D721Med (cell line): ENCODE measurements around the gene FXYD4.
A peak's percentile ranks its signal among the peaks of the same experiment; 100 is the strongest.
"Not testable (repeated sequence)": the region's sequence is repeated elsewhere in the genome, so short reads cannot be mapped to it uniquely, and the experiment has no call there.

Experiments used
- DNase-seq: peaks from one replicate; pipeline ENCODE4 v3.0.0; 2011; ENCODE audit warnings: low spot score; ENCODE audit not compliant: insufficient read length
- FAIRE-seq: peaks from 2 replicates; lab custom pipeline; 2011; peaks lifted over from hg19 to GRCh38; lab: Jason Lieb, UNC
- TF ChIP-seq, protein P1 (sequence below): IDR thresholded peaks from 2 replicates; pipeline ENCODE4 v1.5.1; 2012; ENCODE audit warnings: mild to moderate bottlenecking, control low read depth; ENCODE audit not compliant: insufficient read depth; ENCODE audit errors: missing control alignments

Gene FXYD4

DNA sequence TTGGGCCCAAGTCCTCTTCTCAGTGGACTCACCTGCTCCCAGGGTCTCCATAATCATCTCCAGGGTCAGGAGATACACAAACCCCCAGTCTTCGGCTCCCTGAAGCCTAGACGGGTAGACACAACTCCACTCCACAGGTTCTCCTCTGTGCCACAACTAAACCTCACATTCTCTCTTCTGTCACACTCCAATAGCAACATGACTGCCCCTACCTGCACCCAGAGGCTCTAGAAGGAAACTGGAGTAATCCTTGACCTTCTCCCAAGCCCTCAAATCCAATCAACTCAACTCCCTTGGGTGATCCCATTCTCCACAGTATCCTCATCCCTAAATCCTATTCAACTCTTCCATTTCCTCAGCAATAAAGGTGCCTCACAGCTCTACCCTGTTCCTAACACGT, 21.3 kb downstream of the FXYD4 start:
- no peak for DNase-seq
- no peak for FAIRE-seq
- TF ChIP-seq, protein P1, sequence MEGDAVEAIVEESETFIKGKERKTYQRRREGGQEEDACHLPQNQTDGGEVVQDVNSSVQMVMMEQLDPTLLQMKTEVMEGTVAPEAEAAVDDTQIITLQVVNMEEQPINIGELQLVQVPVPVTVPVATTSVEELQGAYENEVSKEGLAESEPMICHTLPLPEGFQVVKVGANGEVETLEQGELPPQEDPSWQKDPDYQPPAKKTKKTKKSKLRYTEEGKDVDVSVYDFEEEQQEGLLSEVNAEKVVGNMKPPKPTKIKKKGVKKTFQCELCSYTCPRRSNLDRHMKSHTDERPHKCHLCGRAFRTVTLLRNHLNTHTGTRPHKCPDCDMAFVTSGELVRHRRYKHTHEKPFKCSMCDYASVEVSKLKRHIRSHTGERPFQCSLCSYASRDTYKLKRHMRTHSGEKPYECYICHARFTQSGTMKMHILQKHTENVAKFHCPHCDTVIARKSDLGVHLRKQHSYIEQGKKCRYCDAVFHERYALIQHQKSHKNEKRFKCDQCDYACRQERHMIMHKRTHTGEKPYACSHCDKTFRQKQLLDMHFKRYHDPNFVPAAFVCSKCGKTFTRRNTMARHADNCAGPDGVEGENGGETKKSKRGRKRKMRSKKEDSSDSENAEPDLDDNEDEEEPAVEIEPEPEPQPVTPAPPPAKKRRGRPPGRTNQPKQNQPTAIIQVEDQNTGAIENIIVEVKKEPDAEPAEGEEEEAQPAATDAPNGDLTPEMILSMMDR, result no peak

DNA sequence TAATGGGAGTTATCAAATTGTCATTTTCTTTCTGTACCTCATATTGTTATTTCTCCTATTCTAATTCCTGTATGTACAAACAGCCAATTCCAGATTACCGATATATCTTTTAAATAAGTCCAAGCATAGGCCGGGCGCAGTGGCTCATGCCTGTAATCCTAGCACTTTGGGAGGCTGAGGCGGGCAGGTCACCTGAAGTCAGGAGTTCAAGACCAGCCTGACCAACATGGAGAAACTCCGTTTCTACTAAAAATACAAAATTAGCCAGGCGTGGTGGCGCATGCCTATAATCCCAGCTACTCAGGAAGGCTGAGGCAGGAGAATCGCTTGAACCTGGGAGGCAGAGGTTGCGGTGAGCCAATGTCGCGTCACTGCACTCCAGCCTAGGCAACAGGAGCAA, 21.8 kb downstream of the FXYD4 start:
- not testable (repeated sequence) for FAIRE-seq, DNase-seq

DNA sequence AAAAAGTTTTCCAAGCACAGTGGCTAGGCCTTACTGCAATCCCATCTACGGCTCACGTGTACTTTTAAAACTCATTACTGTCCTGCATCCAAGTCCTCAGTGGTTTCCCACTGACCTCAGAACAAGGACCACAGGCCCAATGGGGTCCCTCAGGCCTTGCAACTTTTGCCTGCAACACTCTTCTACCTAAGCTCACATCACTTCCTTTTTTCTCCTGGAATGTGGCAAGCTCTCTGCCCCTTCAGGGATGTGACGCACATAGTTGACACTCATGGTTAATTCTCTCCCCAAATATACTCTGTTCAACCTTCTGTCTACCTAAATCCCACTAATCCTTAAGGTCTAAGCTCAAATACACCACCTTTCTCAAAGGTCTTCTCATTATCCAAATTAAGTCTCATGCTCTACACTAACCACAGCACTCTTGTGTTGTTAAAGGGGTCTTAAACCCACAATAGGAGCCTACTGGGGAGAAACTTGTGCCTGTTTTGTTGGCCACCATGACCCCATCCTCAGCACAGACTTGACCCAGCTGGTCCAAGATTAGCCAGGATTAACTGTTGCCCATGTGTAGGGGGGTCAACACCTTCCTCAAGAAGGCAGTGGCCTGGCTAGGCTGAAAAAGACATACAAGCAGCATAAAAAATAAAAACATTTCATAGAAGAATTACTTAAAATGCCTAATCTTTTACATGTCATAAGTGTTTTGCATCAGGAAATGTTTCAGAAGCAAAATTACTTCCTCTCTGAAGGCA, 22.3 kb downstream of the FXYD4 start:
- FAIRE-seq, result no peak
- no peak for DNase-seq
- TF ChIP-seq, protein P1, result no peak

DNA sequence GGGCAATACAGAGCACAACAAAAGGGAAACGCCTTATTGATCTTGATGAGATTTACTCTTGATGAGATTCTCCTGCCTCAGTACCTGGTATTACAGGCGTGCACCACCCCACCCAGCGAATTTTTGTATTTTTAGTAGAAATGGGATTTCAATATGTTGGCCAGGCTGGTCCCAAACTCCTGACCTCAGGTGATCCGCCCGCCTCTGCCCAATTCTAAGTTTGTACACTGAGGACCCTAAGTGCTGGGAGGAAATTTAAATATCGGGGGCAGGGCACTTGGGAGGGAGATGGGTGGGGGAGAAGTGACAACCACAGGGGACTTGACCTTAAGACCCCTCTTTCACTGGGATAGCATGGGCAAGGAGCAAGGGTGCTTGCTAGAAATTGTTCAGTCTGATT, 23.4 kb downstream of the FXYD4 start:
- TF ChIP-seq, protein P1, result no peak
- FAIRE-seq (no peak), DNase-seq (no peak)

DNA sequence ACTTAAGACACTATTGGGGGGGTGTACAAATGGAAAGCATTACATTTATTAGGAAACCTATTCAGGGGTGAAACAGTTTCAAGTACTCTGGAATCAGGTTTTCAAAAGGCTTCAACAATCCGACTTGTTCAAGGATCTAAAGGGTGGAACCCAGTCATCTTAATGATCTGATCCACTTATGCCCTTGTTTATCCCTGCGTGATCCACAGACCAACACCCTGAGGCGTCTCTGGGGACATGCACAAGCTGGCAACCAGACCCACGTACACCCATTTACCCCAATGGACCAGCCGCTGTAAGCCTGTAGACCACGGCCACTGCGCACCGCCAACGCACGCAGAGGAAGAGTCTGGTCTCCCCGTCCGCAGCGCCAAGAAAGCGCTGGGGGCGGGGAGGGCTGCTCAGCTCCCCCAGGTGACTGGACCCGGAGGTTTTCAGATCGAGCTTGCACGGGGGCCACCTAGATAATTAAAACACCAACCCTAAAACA, 24.2 kb downstream of the FXYD4 start:
- TF ChIP-seq, protein P1, result no peak
- FAIRE-seq (no peak), DNase-seq (no peak)

DNA sequence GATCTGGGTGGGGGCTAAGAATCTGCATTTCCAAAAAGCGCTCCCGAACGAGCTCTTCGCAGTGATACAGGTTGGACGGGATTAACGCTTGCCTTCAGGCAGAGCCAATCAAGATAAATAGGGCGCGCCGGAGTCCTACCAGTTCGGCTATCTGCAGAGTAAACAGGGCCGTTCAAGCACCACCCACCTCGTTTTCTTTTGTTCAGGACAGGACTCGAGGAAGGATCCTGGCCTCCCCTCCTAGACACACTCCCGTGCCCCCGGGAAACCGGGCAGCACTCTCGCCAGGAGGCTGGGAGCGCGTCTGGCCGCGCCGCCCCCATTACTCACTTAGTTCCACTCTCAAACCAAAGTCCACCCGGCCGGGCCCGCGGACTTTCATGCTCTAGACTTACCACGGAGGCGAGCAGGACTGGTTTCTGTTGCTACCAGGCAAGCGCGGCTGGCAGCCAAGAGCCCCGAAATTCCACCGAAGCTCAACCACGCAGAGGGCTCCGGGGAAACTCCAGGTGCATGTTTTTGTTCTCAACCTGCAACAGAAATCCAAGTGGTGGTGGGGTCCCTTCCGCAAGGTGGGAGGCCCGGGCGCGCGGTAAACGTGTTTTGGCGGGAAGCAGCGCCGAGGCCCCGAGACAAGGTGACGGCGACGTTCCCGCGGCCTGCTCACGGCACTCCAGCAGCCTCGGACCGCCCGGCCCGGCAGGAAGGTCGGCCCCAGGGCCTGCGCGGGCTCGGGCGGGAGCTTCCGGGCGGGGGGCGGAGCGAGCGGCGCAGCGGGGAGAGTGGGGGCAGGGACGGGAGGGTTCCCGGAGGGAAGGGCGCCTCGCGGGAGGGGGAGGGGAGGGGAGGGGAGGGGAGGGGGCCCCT, 24.9 kb downstream of the FXYD4 start:
- peak; percentile 60 for DNase-seq
- TF ChIP-seq, protein P1, result no peak
- no peak for FAIRE-seq

DNA sequence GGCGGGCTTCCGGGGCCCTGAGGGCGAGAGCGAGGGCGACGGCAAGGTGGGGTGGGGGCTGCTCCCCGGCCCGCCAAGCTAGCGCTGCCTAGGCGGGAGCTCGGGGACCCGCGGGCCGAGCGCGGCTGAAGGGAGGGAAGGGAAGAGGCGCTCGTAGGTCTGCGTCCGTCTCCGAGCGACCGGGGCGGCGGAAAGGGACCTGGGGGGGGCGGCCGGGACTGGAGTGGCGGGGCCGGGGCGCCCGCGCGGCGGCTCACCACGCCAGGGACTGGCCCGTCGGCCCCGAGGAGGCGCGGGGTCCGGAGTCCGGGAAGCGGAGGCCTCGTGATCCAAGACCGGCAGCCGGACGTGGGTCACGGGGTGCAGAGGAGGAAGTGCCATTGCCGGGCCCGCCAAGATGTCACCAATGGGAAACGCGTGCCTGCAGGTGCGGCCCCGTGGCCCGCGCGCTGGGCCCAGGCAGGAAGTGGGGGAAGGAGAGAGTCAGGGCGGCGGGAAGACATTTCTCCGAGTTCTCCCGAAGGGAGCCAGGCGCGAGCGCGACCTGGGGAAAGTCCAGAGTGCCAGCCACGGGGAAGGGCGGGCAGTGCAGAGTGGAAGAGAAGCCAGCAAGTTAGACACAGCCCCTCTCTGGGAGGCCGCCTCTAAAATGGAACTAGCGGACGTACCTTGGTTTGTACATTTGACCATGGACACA, 25.6 kb downstream of the FXYD4 start:
- DNase-seq (peak; percentile 50), FAIRE-seq (no peak)
- TF ChIP-seq, protein P1, result no peak
